Tibial nerve (tissue), 3 donors: ENCODE results near the gene RIPK1.

Source experiments
- POLR2A ChIP-seq, 2 donors: fragments of 450-650 bp; IDR thresholded peaks; one replicate each; pipeline ENCODE4 v1.6.1; 2017; ENCODE audit warnings: antibody characterized with exemption in 2 of 2, mild to moderate bottlenecking in 2 of 2, moderate library complexity in 2 of 2
- TF ChIP-seq, protein P1 (sequence below), 5 experiments: fragments of 200-600 bp in 3 of 5; fragments of 450-650 bp in 2 of 5; sonication (generic) in 3 of 5; IDR thresholded peaks; one replicate each; pipeline ENCODE4 v1.5.1; 2016 to 2019; ENCODE audit warnings: antibody characterized with exemption in 5 of 5, mild to moderate bottlenecking in 3 of 5, moderate library complexity in 2 of 5

DNA sequence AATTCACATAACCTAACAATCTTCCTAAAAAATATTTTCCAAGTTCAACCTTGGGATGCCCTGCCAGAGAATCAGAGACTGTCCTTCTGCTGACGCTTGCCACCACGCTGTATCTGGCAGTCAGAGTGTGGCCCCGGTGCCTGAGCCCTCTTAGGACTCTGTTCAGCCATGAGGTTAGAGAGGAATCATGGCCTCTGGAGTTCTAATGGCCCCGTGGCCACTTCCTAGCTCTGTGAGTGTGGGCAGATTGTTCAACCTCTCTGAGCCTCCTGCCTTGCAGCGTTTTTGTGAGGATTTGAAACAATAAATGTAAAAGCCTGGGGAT is 52.4 kb downstream of the RIPK1 start:
- TF ChIP-seq, protein P1, sequence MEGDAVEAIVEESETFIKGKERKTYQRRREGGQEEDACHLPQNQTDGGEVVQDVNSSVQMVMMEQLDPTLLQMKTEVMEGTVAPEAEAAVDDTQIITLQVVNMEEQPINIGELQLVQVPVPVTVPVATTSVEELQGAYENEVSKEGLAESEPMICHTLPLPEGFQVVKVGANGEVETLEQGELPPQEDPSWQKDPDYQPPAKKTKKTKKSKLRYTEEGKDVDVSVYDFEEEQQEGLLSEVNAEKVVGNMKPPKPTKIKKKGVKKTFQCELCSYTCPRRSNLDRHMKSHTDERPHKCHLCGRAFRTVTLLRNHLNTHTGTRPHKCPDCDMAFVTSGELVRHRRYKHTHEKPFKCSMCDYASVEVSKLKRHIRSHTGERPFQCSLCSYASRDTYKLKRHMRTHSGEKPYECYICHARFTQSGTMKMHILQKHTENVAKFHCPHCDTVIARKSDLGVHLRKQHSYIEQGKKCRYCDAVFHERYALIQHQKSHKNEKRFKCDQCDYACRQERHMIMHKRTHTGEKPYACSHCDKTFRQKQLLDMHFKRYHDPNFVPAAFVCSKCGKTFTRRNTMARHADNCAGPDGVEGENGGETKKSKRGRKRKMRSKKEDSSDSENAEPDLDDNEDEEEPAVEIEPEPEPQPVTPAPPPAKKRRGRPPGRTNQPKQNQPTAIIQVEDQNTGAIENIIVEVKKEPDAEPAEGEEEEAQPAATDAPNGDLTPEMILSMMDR (IDR thresholded peaks at IDR 0.05) = no peak
- no peak for TF ChIP-seq POLR2A (IDR thresholded peaks at IDR 0.05)
